ENCODE measurements around the gene SIN3B. TPM values are rescaled to one million over a fixed set of nuclear protein-coding genes. Genes with fewer than 3 reads are reported as not detected.

The SIN3B gene
- total RNA-seq, 4 donors from 2014 or later = 25.3 to 53.9 (median 36.1) TPM

DNA sequence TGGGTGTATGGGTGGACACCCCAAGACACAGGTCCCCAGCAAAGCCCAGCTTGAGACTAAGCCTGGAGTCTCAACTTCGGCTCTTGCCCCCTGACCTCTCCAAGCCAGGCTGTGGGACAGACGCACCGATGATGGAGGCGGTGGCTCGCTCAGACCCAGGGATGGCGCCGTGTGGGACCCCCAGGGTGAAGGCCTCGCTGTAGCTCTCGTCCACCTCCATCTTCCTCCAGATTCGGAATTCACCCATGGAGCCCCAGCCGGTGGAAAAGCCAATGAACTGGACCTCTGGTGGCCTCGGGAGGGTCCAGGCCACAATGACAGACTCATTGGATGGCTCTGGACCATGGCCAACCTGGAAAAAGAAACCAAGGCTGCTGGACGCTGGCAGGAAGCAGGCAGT lies 98.7 kb downstream of the SIN3B start:
- intact Hi-C loops (cut with DNase I) = no loop called here
- Histone ChIP-seq H3K4me1 (no peaks in the 10 kb centered on the region), H3K36me3 (peaks cover 0 to 11% (median 0%) of the 10 kb centered on the region in 4 donors), H3K27ac (replicated peaks in 1 of 4) (no peak overlapping the region), H3K9me3 (peaks cover 0 to 17% (median 11%) of the 10 kb centered on the region in 4 donors), H3K27me3 (peaks cover 0 to 6% (median 0%) of the 10 kb centered on the region in 4 donors), H3K4me3 (no peak overlapping the region)
- TF ChIP-seq POLR2A (IDR thresholded peaks at IDR 0.05; ENCODE audit: low read depth) (no peak), POLR2AphosphoS5 (IDR thresholded peaks at IDR 0.05) (no peak), EP300 (IDR thresholded peaks at IDR 0.05) (no peak)
- TF ChIP-seq, protein P1, sequence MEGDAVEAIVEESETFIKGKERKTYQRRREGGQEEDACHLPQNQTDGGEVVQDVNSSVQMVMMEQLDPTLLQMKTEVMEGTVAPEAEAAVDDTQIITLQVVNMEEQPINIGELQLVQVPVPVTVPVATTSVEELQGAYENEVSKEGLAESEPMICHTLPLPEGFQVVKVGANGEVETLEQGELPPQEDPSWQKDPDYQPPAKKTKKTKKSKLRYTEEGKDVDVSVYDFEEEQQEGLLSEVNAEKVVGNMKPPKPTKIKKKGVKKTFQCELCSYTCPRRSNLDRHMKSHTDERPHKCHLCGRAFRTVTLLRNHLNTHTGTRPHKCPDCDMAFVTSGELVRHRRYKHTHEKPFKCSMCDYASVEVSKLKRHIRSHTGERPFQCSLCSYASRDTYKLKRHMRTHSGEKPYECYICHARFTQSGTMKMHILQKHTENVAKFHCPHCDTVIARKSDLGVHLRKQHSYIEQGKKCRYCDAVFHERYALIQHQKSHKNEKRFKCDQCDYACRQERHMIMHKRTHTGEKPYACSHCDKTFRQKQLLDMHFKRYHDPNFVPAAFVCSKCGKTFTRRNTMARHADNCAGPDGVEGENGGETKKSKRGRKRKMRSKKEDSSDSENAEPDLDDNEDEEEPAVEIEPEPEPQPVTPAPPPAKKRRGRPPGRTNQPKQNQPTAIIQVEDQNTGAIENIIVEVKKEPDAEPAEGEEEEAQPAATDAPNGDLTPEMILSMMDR (IDR thresholded peaks at IDR 0.05) = no peak
- WGBS = 96% methylated on average over 7 of the region's 13 CpGs
- DNase-seq (ENCODE audit: extremely low spot score) = no peak

DNA sequence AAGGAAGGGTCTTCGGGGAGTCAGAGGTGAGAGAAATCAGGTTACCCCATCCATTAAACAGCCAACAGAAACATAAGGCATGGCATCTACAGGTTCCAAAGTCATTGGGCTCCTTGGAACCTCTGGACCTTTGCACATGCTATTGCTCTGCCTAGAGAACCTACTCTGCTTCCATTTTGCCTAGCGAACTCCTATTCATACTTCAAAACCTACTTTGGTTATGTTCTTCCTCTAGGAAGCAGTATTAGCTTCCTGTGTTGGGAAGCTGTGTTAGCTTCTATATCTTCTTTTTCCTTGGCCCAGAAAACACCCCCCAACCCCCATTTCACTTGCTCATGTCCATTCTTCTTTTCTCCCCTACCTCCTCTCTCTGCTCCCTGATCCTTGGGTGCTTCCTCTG lies 99.2 kb downstream of the SIN3B start:
- Histone ChIP-seq H3K36me3 (peaks cover 0 to 9% (median 0%) of the 10 kb centered on the region in 4 donors), H3K4me3 (no peak overlapping the region), H3K4me1 (no peaks in the 10 kb centered on the region), H3K27ac (replicated peaks in 1 of 4) (no peak overlapping the region), H3K9me3 (peaks cover 0 to 19% (median 11%) of the 10 kb centered on the region in 4 donors), H3K27me3 (peaks cover 0 to 6% (median 0%) of the 10 kb centered on the region in 4 donors)
- intact Hi-C loops (cut with DNase I) = no loop called here
- no peak for DNase-seq (ENCODE audit: extremely low spot score)
- WGBS = 93% methylated on average over 2 of the region's 2 CpGs
- no peak for TF ChIP-seq POLR2A (IDR thresholded peaks at IDR 0.05; ENCODE audit: low read depth)
- no peak for TF ChIP-seq EP300 (IDR thresholded peaks at IDR 0.05)
- TF ChIP-seq, protein P1 (IDR thresholded peaks at IDR 0.05) = no peak
- no peak for TF ChIP-seq POLR2AphosphoS5 (IDR thresholded peaks at IDR 0.05)

DNA sequence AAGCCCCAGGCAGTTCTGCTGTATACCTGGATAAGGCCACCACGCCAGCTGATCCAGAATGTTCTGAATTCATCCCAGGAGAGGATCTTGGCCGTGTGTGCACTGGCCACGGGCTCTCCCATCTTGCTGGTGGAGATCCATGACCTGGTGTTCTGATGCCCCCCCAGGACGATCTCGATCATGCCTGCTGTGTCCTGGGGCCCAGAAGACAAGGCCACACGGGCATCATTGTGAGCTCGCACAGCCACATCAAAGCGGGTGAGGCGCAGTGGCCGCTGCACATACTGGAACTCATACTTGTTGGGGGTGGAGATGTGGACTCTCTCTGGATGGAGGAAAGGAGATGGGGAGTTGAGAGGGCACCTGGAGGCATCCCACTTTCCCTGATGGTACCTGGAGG lies 99.7 kb downstream of the SIN3B start:
- Histone ChIP-seq H3K27ac (replicated peaks in 1 of 4) (no peak overlapping the region), H3K4me1 (no peaks in the 10 kb centered on the region), H3K4me3 (no peak overlapping the region), H3K27me3 (peaks cover 0 to 6% (median 0%) of the 10 kb centered on the region in 4 donors), H3K36me3 (peaks cover 0 to 6% (median 0%) of the 10 kb centered on the region in 4 donors), H3K9me3 (peaks cover 0 to 25% (median 12%) of the 10 kb centered on the region in 4 donors)
- intact Hi-C loops (cut with DNase I) = no loop called here
- TF ChIP-seq, protein P1 (IDR thresholded peaks at IDR 0.05) = no peak
- TF ChIP-seq POLR2A (IDR thresholded peaks at IDR 0.05; ENCODE audit: low read depth) (no peak), EP300 (IDR thresholded peaks at IDR 0.05) (no peak), POLR2AphosphoS5 (IDR thresholded peaks at IDR 0.05) (no peak)
- 91% methylated on average over 10 of the region's 10 CpGs for WGBS
- DNase-seq (ENCODE audit: extremely low spot score) = no peak

Small RNA genes within 50 kb of the gene (small RNA-seq; reads per million reads assigned to genes)
- gene AC008737.3 (0 reads per million in 3 donors), gene RN7SL823P (0 reads per million in 3 donors), gene RN7SL835P (0 reads per million in 3 donors)

Other genes with a start within 250 kb of the SIN3B start
- 10 to 100 TPM in 2 of 4 donors, 1 to 10 TPM in 2; 4.2 to 11.7 (median 8.8) TPM for gene MED26, start 201.2 kb upstream of the SIN3B start, total RNA-seq
- 10 to 100 TPM; 58.5 to 85.0 (median 69.8) TPM for gene SMIM7, start 169.3 kb upstream of the SIN3B start, total RNA-seq
- gene TMEM38A, start 168.3 kb upstream of the SIN3B start, total RNA-seq = 10 to 100 TPM in 1 of 4 donors, 1 to 10 TPM in 3; 6.3 to 10.4 (median 7.7) TPM
- gene NWD1, start 109.6 kb upstream of the SIN3B start, total RNA-seq = under 1 TPM; under 0.01 to 0.17 (median 0.06) TPM
- 1 to 10 TPM; 2.5 to 6.5 (median 5.0) TPM for gene F2RL3, start 59.6 kb downstream of the SIN3B start, total RNA-seq
- gene CPAMD8, start 197.4 kb downstream of the SIN3B start, total RNA-seq = 10 to 100 TPM in 3 of 4 donors, 1 to 10 TPM in 1; 9.6 to 21.0 (median 13.0) TPM
- 1 to 10 TPM; 3.3 to 6.6 (median 4.6) TPM for gene HAUS8, start 246.1 kb downstream of the SIN3B start, total RNA-seq
- 10 to 100 TPM; 52.6 to 73.3 (median 57.7) TPM for gene MYO9B, start 246.4 kb downstream of the SIN3B start, total RNA-seq

Data from esophagus muscularis mucosa (tissue), 4 donors.